Esophagus muscularis mucosa (tissue), 3 donors: Measurements from ENCODE around the gene KIRREL3.

ENCODE experiments used
- CTCF ChIP-seq, 3 experiments: fragments of 200-600 bp in 2 of 3; fragments of 450-650 bp in 1 of 3; sonication (generic) in 2 of 3; IDR thresholded peaks; one replicate each; pipeline ENCODE4 v1.5.1; 2017 to 2019; ENCODE audit warnings: antibody characterized with exemption in 3 of 3, mild to moderate bottlenecking in 2 of 3, moderate library complexity in 1 of 3
- POLR2A ChIP-seq: fragments of 450-650 bp; IDR thresholded peaks from one replicate; pipeline ENCODE4 v1.6.1; 2017; ENCODE audit warnings: antibody characterized with exemption, moderate library complexity, mild to moderate bottlenecking, low read depth

DNA sequence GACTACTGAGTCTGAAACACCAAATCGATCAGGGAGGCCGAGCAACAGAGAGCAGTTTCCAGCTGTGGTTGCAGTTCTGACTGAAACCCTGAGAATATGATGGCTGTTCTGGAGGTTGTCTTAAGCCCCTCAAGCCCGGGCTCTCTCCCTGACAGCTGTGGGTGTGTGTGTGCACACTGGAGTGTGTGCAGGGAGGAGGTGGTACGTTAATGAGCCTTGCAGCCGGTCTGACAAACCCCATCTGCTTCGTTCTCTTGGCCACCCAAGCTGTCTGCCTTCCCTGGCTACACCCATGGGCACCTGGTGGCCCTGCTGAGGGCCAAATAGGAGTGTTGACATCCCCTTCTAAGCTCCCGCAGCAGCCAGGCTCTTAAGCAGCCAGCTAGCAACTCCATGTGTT is 189.8 kb downstream of the KIRREL3 start:
- no peak for TF ChIP-seq POLR2A
- no peak for TF ChIP-seq CTCF (IDR thresholded peaks at IDR 0.05)
